Central memory CD8-positive, alpha-beta T cell (primary cell): ENCODE measurements around the gene ZNF568.

Source experiments
- ATAC-seq: fragments of 150-1000 bp; cut with Tn5 transposase; replicated peaks from 2 replicates; pipeline ENCODE4 v1.10.0; 2022; ENCODE audit warnings: mild to moderate bottlenecking, moderate FRiP score, moderate number of reproducible peaks; ENCODE audit not compliant: poor library complexity, severe bottlenecking; ENCODE audit errors: extremely low read depth
- DNase-seq, 2 donors: peaks; one replicate each; pipeline ENCODE4 v3.0.0; 2021; ENCODE audit warnings: low spot score in 2 of 2
- H3K27ac Mint-ChIP-seq: one replicate; pipeline ENCODE4 v1.8.0; 2022; ENCODE audit warnings: low read depth, mild to moderate bottlenecking, moderate library complexity, mixed read lengths
- H3K27me3 Mint-ChIP-seq: one replicate; pipeline ENCODE4 v1.8.0; 2022; ENCODE audit warnings: mixed read lengths
- H3K36me3 Mint-ChIP-seq: one replicate; pipeline ENCODE4 v1.8.0; 2022; ENCODE audit warnings: mild to moderate bottlenecking, moderate library complexity, mixed read lengths; ENCODE audit not compliant: insufficient read depth
- H3K4me1 Mint-ChIP-seq: one replicate; pipeline ENCODE4 v1.8.0; 2022; ENCODE audit warnings: mixed read lengths
- H3K4me3 Mint-ChIP-seq: one replicate; pipeline ENCODE4 v1.8.0; 2022; ENCODE audit warnings: mild to moderate bottlenecking, moderate library complexity, mixed read lengths
- H3K9me3 Mint-ChIP-seq: one replicate; pipeline ENCODE4 v1.8.0; 2022; ENCODE audit warnings: mixed read lengths

The ZNF568 gene

DNA sequence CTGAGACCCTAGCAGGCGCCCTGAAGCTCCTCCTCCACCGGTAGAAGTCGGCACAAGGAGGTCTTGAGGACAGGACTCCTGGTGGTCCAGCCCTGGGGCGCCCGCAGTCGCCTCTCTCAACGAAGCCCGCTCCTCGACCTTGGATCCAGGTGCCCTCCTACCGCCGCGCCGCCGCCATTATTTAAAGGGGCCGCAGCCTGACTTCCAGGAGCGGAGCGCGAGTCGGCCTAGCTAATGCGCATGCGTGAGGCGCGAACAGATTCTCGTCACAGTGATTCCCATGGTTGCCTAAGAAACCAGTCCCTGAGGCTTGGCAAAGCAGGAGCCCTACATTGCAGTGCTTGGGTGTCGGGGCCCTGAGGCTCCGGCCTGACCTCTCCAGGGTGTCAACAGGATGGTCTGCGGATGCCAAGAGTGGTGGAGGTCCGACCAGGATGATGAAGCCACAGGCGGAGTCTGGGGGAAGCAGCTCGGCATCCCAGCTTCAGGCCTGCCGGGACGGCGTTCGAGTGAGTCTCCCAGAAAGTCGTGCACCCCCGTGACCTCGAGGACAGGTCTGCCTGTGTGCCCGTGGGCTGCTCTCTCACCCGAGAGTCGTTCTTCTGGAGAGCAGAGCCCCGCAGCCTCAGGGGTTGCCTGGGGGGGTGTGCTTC is 96.1 kb downstream of the ZNF568 start:
- ATAC-seq, result no peak
- H3K4me3 Mint-ChIP-seq, result no peak overlapping the region
- DNase-seq, result no peak
- peaks cover 17% of the 10 kb centered on the region for H3K9me3 Mint-ChIP-seq
- H3K27ac Mint-ChIP-seq, result no peak overlapping the region
- no peaks in the 10 kb centered on the region for H3K36me3 Mint-ChIP-seq
- no peaks in the 10 kb centered on the region for H3K27me3 Mint-ChIP-seq
- H3K4me1 Mint-ChIP-seq, result no peaks in the 10 kb centered on the region

DNA sequence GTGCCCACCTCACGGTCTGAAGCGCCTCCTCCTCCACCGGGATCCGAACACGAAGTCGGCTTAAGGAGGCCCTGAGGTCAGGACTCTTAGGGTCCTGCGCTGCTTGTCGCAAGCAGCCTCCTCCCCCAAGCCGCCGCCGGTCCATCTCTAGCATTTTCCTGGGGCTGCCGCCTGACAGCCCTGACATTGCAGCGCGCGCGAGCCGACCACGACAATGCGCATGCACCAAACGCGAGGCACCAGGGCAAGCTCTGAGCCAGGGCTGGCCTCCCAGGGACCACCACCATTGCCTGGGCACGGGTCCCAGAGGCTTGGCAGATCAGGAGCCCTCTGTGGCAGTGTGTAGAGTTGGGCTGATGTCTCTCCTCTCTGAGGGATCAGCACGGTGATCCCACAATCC is 98.3 kb downstream of the ZNF568 start:
- Mint-ChIP-seq H3K4me3 (no peak overlapping the region), H3K4me1 (no peaks in the 10 kb centered on the region)

DNA sequence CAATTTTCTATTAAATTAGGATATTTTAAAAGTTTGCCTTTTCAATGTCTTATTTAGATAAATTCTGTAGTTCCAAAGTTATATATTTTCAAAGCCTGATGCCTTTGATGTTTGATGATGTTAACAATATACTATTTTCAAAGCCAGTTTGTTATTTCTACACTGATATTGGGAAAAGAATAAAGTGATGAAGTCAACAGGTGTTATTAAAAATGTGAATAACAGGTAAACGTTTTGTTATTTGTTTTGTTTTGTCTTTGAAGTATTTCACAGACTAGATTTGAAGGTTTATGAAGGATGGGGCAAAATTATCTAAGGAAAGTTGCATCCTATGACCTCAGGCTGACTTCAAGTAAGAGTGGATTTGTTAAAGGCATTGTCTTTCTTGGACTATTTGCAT is 129.0 kb downstream of the ZNF568 start:
- H3K27ac Mint-ChIP-seq, result no peak overlapping the region
- H3K27me3 Mint-ChIP-seq, result no peaks in the 10 kb centered on the region
- no peaks in the 10 kb centered on the region for H3K4me1 Mint-ChIP-seq
- DNase-seq (no peak), ATAC-seq (no peak)
- H3K9me3 Mint-ChIP-seq, result peaks cover 18% of the 10 kb centered on the region
- H3K4me3 Mint-ChIP-seq, result no peak overlapping the region
- H3K36me3 Mint-ChIP-seq, result peaks cover 2% of the 10 kb centered on the region

More for the DNA sequence above, 98.3 kb downstream of the ZNF568 start:
- Mint-ChIP-seq H3K27ac (no peak overlapping the region), H3K36me3 (no peaks in the 10 kb centered on the region), H3K9me3 (peaks cover 11% of the 10 kb centered on the region), H3K27me3 (no peaks in the 10 kb centered on the region)
- no peak for DNase-seq
- ATAC-seq, result no peak
